ENCODE data around the gene DOCK11.

DNA sequence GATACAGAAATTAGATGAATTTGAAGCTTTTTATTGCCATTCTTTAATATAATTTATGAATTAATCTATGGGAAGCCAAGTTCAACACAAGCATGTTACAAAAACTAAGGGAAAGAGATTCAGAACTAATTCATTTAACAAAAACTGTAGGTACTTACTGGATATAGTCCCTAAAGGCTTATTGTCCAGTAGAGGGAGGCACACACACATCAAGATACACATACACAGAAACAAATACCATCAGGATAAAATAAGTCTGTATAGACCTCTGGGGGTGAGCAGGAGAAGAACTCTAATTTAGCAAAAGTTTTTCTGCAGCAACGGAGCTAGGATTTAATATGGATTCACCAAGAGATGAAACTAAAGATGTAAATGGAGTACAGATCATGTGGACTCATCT lies 148.8 kb downstream of the DOCK11 start:
- TF ChIP-seq SP1 (IDR thresholded peaks at IDR 0.05) (no peak), BHLHE40 (IDR thresholded peaks at IDR 0.05; ENCODE audit: borderline replicate concordance) (no peak), SUZ12 (IDR thresholded peaks at IDR 0.05) (no peak), ZNF384 (IDR thresholded peaks at IDR 0.05) (no peak), FOXK2 (IDR thresholded peaks at IDR 0.05) (no peak), CTBP1 (IDR thresholded peaks at IDR 0.05; ENCODE audit: borderline replicate concordance) (no peak), ARNT (IDR thresholded peaks at IDR 0.05) (no peak), TARDBP (IDR thresholded peaks at IDR 0.05) (no peak), NFRKB (IDR thresholded peaks at IDR 0.05) (no peak), L3MBTL2 (conservative IDR thresholded peaks at IDR 0.05) (no peak), FOXA1 (IDR thresholded peaks at IDR 0.05) (no peak)
- TF ChIP-seq, protein P1, sequence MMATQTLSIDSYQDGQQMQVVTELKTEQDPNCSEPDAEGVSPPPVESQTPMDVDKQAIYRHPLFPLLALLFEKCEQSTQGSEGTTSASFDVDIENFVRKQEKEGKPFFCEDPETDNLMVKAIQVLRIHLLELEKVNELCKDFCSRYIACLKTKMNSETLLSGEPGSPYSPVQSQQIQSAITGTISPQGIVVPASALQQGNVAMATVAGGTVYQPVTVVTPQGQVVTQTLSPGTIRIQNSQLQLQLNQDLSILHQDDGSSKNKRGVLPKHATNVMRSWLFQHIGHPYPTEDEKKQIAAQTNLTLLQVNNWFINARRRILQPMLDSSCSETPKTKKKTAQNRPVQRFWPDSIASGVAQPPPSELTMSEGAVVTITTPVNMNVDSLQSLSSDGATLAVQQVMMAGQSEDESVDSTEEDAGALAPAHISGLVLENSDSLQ (IDR thresholded peaks at IDR 0.05): no peak

All from HEK293T (cell line).